ENCODE results near the gene C2orf49. TPM values are rescaled to one million over a fixed set of nuclear protein-coding genes. Genes with fewer than 3 reads are reported as not detected.

Gene C2orf49
- 15.0 and 16.0 TPM in 2 replicates for total RNA-seq
- polyA plus RNA-seq: 3.6 and 4.6 TPM in 2 replicates
- 6.9 and 8.1 TPM in 2 replicates for polyA plus RNA-seq (2011; cell fraction: cytosol; rRNA removed)
- 4.5 and 8.9 TPM in 2 replicates for polyA plus RNA-seq (2011; cell fraction: nucleus; rRNA removed)
- polyA plus RNA-seq (2012): 13.9 and 19.0 TPM in 2 replicates
- 3.9 and 4.4 TPM in 2 replicates for polyA minus RNA-seq
- polyA minus RNA-seq (2011; cell fraction: cytosol; rRNA and poly(A)+ RNA removed): 7.0 TPM
- 4.2 and 6.7 TPM in 2 replicates for polyA minus RNA-seq (2011; cell fraction: nucleus; rRNA and poly(A)+ RNA removed)
- Bru-seq, nascent RNA: percentile 86 among the genes with signal in this experiment
- BruChase-seq, experiment 1, labeled RNA remaining after a 6-hour chase: percentile 75 among the genes with signal in this experiment
- BruChase-seq, experiment 2, labeled RNA remaining after a 2-hour chase: percentile 92 among the genes with signal in this experiment
- long read RNA-seq, full-length matches to known transcripts: 37 of 45 reads
- long read RNA-seq, partial matches to known transcripts: 5 of 45 reads
- long read RNA-seq, other reads (novel, unspliced or antisense): 3 of 45 reads

GRCh38 chr2:105337122-105338019, at the start of gene C2orf49:
TSS of gene C2orf49 (plus strand) at chr2:105337540. CDS start at chr2:105337588, 48 bp downstream.
- CTCF ChIA-PET: interaction anchor here (0.7 to 1.8 kb wide), 4 partner anchors 9 to 184 kb away, joined by 4 to 6 read pairs (median 4); no protein-coding TSS in a partner anchor
- no peak for TF ChIP-seq CTCF (IDR thresholded peaks at IDR 0.05; ENCODE audit: extremely low read depth in 1 of 2, insufficient read depth in 1 of 2, low read depth in 1 of 2, low read length in 2 of 2)
- TF ChIP-seq POLR2A (IDR thresholded peaks at IDR 0.05; ENCODE audit: low read depth, low read length): peak; percentile 7

More at GRCh38 chr2:105337122-105338019, at the start of gene C2orf49:
- H3K27me3 ChIP-seq (ENCODE audit: control insufficient read depth in 2 of 2, insufficient read depth in 2 of 2, low read length in 2 of 2): no peaks in the 10 kb centered on the region
- peak; percentile 88 for FAIRE-seq
- peak within 1 kb of the TSS; percentile 95 for H2AFZ ChIP-seq (ENCODE audit: low read depth, low read length)
- H3K4me3 ChIP-seq (replicated peaks in 1 of 3; ENCODE audit: insufficient read depth in 1 of 3, low read depth in 1 of 3, low read length in 3 of 3): peak within 1 kb of the TSS; percentile 82 to 98 (median 93)
- peak within 1 kb of the TSS; percentile 100 for H3K9ac ChIP-seq (replicated peaks; ENCODE audit: extremely low read depth, insufficient read depth, low read length)
- H3K4me1 ChIP-seq (ENCODE audit: control insufficient read depth, extremely low read depth, insufficient read depth, low read length): peaks cover 22% of the 10 kb centered on the region
- peak within 1 kb of the TSS; percentile 95 for H3K27ac ChIP-seq (ENCODE audit: insufficient read depth, low read depth, low read length)
- H3K9me3 ChIP-seq (replicated peaks; ENCODE audit: control insufficient read depth, insufficient read depth, low read length): no peaks in the 10 kb centered on the region
- dilution Hi-C loops (cut with MboI; ENCODE audit: extremely low pct_ligation_motif_present, low sequenced_read_pairs) (no loop called here), intact Hi-C loops (cut with micrococcal nuclease) (loop anchor here (1.0 to 2.0 kb wide), 3 partner anchors 9 to 61 kb away; partner anchors contain the start of gene FHL2)
- peaks cover 31% of the 10 kb centered on the region for H3K79me2 ChIP-seq (ENCODE audit: control insufficient read depth, insufficient read depth, low read length)
- no TSS peak for BruUV-seq (replicated peaks)
- H3K4me2 ChIP-seq (ENCODE audit: insufficient read depth, low read length): peak within 1 kb of the TSS; percentile 99
- H3K36me3 ChIP-seq (ENCODE audit: control insufficient read depth in 2 of 2, extremely low read depth in 1 of 2, insufficient read depth in 2 of 2, low read length in 2 of 2): peaks cover 2 to 5% of the 10 kb centered on the region in 2 experiments
- H4K20me1 ChIP-seq (replicated peaks; ENCODE audit: control insufficient read depth, extremely low read depth, insufficient read depth, low read length): no peaks in the 10 kb centered on the region
- POLR2A ChIA-PET: interaction anchor here (0.9 kb wide), 1 partner anchor 9 kb away, joined by 3 read pairs; no protein-coding TSS in a partner anchor
- peak; percentile 88 for DNase-seq (ENCODE audit: low read depth, low spot score)
- H3K9me1 ChIP-seq (replicated peaks; ENCODE audit: control insufficient read depth, extremely low read depth, insufficient read depth, low read length): no peaks in the 10 kb centered on the region

Measured in endothelial cell of umbilical vein (primary cell).